Lung (tissue), 12 donors: ENCODE data around the gene RNH1. TPM values are rescaled to one million over a fixed set of nuclear protein-coding genes. Genes with fewer than 3 reads are reported as not detected.

Source experiments
- ATAC-seq: fragments of 200-7000 bp; cut with Tn5 transposase; one replicate; pipeline ENCODE4 v1.9.1; 2020; ENCODE audit warnings: moderate number of reproducible peaks; ENCODE audit not compliant: insufficient read depth, low FRiP score
- DNase-seq, 3 donors: peaks; one replicate each; pipeline ENCODE4 v3.0.0-alpha.2; 2013 to 2017
- H3K27ac ChIP-seq, 2 donors: one replicate each; pipeline ENCODE4 v1.5.1; 2013; ENCODE audit warnings: mild to moderate bottlenecking in 2 of 2, moderate library complexity in 2 of 2, control low read depth in 1 of 2, inconsistent platforms in 1 of 2, low read depth in 1 of 2, low read length in 1 of 2
- H3K27me3 ChIP-seq, 3 donors: one replicate each; pipeline ENCODE4 v1.5.1; 2013; ENCODE audit warnings: low read length in 2 of 3; ENCODE audit not compliant: control insufficient read depth in 3 of 3, insufficient read depth in 3 of 3
- H3K36me3 ChIP-seq, 4 donors: one replicate each; pipeline ENCODE4 v1.5.1; 2013; ENCODE audit warnings: low read length in 4 of 4, mild to moderate bottlenecking in 1 of 4, moderate library complexity in 1 of 4; ENCODE audit not compliant: control insufficient read depth in 4 of 4, insufficient read depth in 4 of 4
- H3K4me1 ChIP-seq, 5 donors: one replicate each; pipeline ENCODE4 v1.5.1; 2013; ENCODE audit warnings: low read length in 5 of 5, mild to moderate bottlenecking in 2 of 5, moderate library complexity in 1 of 5; ENCODE audit not compliant: control insufficient read depth in 5 of 5, insufficient read depth in 5 of 5
- H3K4me3 ChIP-seq: one replicate; pipeline ENCODE4 v1.5.1; 2013; ENCODE audit warnings: mild to moderate bottlenecking, control low read depth, moderate library complexity
- H3K9ac ChIP-seq, 2 donors: one replicate each; pipeline ENCODE4 v1.5.1; 2013; ENCODE audit warnings: low read length in 2 of 2, control low read depth in 1 of 2; ENCODE audit not compliant: insufficient read depth in 1 of 2
- H3K9me3 ChIP-seq, 4 donors: one replicate each; pipeline ENCODE4 v1.5.1; 2013; ENCODE audit warnings: low read length in 3 of 4, mild to moderate bottlenecking in 1 of 4, moderate library complexity in 1 of 4; ENCODE audit not compliant: control insufficient read depth in 4 of 4, insufficient read depth in 3 of 4
- WGBS, 2 donors: extraction: QIAGEN DNeasy Blood & Tissue Kit; methylation state at CpG; one replicate each; pipeline ENCODE4 v1.1.7; 2013; 5-methylcytosine and 5-hydroxymethylcytosine counted together
- polyA plus RNA-seq, 2 donors: library from polyadenylated mRNA; stranded (reverse); fragments of 200-250 nt; gene quantifications; one replicate each; pipeline ENCODE4 v1.2.1, GENCODE V29; 2013
- total RNA-seq, 2 donors: library from RNA; depleted of rRNA in 1 of 2; stranded (reverse); fragments of >200 nt in 1 of 2; gene quantifications; one replicate each; pipeline ENCODE4 v1.2.1, GENCODE V29; 2014 to 2021
- TF ChIP-seq, protein P1 (sequence below): IDR thresholded peaks from 2 replicates; pipeline ENCODE4 v1.5.1; 2012; ENCODE audit warnings: mild to moderate bottlenecking; ENCODE audit errors: control extremely low read depth, extremely low read depth
- donor health status: control.
- donor health status: control.
- donor health status: Bipolar disorder and iron deficiency.
- donor health status: healthy.
- donor health status: DM: yes; HTN: yes; CAD: no.

RNH1 gene
- total and polyA plus RNA-seq, 4 donors: 152 to 315 (median 233) TPM

DNA sequence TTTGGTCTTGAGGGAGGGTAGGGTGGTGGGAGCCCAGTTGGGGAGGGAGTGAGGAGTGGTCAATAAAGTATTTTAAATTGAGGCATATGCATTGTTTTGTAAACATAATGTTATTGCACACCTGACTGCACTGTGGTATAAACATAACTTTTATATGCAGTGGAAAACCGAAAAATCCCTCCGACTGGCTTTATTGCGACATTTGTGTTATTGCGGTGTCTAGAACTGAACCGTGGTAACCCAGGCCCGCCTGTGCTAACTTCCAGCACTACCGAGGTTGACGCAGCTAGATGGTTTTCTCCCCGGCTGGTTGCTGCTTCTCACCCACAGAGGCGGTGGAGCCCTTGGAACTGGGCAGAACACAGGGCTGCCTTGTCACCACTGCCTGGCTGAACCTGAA is 7.6 kb upstream of the RNH1 start:
- ATAC-seq (no peak), DNase-seq (no peak)
- H3K27ac ChIP-seq: no peak overlapping the region
- WGBS, 2 donors: 47 to 80% methylated on average over 10 of the region's 10 CpGs
- H3K36me3 ChIP-seq: peaks cover 3 to 11% (median 4%) of the 10 kb centered on the region in 4 donors
- no peaks in the 10 kb centered on the region for H3K9me3 ChIP-seq
- H3K4me3 ChIP-seq: no peak overlapping the region
- TF ChIP-seq, protein P1, sequence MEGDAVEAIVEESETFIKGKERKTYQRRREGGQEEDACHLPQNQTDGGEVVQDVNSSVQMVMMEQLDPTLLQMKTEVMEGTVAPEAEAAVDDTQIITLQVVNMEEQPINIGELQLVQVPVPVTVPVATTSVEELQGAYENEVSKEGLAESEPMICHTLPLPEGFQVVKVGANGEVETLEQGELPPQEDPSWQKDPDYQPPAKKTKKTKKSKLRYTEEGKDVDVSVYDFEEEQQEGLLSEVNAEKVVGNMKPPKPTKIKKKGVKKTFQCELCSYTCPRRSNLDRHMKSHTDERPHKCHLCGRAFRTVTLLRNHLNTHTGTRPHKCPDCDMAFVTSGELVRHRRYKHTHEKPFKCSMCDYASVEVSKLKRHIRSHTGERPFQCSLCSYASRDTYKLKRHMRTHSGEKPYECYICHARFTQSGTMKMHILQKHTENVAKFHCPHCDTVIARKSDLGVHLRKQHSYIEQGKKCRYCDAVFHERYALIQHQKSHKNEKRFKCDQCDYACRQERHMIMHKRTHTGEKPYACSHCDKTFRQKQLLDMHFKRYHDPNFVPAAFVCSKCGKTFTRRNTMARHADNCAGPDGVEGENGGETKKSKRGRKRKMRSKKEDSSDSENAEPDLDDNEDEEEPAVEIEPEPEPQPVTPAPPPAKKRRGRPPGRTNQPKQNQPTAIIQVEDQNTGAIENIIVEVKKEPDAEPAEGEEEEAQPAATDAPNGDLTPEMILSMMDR: no peak
- no peaks in the 10 kb centered on the region for H3K27me3 ChIP-seq
- H3K4me1 ChIP-seq: no peaks in the 10 kb centered on the region
- H3K9ac ChIP-seq: no peak overlapping the region

DNA sequence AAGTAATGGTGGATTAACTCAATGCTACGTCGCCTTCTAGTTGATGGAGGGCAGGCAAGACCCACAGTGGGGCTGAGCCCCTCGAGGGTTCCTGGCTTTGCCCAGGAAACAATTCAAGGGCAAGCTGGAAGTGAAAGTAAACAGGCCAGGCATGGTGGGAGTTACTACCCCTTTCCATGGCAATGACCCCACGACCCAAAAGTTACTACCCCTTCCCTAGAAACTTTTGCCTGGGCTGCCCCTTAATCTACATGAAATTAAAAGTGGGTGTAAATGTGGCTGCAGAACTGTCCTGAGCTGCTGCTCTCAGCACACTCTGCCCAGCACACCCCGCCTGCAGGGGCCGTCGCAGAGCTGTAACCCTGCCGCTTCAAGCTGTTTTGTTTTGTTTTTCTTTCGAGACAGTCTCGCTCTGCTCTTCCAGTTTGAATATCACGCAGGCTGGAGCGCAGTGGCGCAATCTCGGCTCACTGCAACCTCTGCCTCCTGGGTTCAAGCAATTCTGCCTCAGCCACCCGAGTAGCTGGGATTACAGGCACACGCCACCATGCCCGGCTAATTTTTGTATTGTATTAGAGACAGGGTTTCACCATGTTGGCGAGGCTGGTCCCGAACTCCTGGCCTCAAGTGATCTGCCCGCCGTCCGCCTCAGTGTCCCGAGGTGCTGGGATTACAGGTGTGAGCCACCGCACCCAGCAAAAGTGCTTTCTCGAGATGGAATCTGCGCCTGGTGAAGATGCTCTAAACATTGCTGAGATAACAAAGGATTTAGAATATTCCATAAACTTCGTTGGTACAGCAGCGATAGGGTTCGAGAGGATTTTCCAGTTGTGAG is 5.9 kb upstream of the RNH1 start:
- DNase-seq: no peak
- no peaks in the 10 kb centered on the region for H3K9me3 ChIP-seq
- H3K4me3 ChIP-seq: no peak overlapping the region
- no peaks in the 10 kb centered on the region for H3K27me3 ChIP-seq
- TF ChIP-seq, protein P1: no peak
- H3K4me1 ChIP-seq: peaks cover 0 to 2% (median 0%) of the 10 kb centered on the region in 5 donors
- H3K36me3 ChIP-seq: peaks cover 4 to 11% (median 4%) of the 10 kb centered on the region in 4 donors
- no peak for ATAC-seq
- H3K27ac ChIP-seq: no peak overlapping the region
- H3K9ac ChIP-seq: no peak overlapping the region
- WGBS, 2 donors: 89 to 91% methylated on average over 29 of the region's 29 CpGs

DNA sequence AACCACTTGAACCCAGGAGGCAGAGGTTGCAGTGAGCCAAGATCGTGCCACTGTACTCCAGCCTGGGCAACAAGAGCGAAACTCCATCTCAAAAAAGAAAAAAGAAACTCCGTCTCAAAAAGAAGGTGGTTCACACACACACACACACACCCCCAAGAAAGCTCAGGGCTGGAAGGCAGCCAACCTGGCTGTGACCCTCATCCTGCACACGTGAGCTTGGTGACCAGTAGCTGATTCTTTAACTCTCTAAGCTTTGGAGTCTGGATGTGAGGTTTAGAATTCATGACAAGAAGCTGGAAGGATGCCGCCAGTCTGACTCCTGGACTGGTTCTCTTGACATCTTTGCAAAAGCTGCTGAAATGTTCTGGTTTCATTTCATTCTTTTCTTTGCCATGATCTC is 1.9 kb upstream of the RNH1 start:
- WGBS, 2 donors: 85 to 90% methylated on average over 5 of the region's 5 CpGs
- ATAC-seq: no peak
- TF ChIP-seq, protein P1: no peak
- no peaks in the 10 kb centered on the region for H3K9me3 ChIP-seq
- peaks cover 4 to 6% (median 4%) of the 10 kb centered on the region in 4 donors for H3K36me3 ChIP-seq
- H3K27me3 ChIP-seq: no peaks in the 10 kb centered on the region
- H3K4me3 ChIP-seq: no peak overlapping the region
- H3K4me1 ChIP-seq: peaks cover 0 to 29% (median 5%) of the 10 kb centered on the region in 5 donors
- no peak overlapping the region for H3K9ac ChIP-seq
- H3K27ac ChIP-seq: no peak overlapping the region
- no peak for DNase-seq
